ENCODE data around the gene TAS2R19.

DNA sequence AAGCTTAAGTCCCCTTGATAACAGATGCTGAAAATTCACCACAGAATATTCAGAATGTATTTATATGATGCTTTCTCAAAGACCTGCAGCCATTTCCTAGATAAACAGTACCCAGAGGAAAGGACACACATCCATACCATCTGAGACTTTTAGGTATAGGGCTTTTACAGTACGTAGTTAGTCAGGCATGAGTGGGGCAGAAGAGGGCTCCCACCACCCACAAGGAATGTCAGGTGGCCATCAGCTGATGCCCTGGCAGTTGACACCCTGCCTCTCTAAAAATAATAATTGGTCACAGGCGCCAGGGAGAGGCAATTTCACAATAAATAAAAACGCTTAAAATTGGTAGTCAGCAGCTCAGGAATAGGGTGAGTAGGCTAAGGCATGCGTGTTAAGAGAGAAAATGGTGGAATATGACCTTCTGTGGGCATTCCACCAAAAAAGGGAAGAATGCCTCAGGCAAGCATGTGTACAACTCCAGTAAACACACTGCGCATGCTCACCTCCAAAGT, 47.5 kb upstream of the TAS2R19 start:
- TF ChIP-seq, protein P1, sequence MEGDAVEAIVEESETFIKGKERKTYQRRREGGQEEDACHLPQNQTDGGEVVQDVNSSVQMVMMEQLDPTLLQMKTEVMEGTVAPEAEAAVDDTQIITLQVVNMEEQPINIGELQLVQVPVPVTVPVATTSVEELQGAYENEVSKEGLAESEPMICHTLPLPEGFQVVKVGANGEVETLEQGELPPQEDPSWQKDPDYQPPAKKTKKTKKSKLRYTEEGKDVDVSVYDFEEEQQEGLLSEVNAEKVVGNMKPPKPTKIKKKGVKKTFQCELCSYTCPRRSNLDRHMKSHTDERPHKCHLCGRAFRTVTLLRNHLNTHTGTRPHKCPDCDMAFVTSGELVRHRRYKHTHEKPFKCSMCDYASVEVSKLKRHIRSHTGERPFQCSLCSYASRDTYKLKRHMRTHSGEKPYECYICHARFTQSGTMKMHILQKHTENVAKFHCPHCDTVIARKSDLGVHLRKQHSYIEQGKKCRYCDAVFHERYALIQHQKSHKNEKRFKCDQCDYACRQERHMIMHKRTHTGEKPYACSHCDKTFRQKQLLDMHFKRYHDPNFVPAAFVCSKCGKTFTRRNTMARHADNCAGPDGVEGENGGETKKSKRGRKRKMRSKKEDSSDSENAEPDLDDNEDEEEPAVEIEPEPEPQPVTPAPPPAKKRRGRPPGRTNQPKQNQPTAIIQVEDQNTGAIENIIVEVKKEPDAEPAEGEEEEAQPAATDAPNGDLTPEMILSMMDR (IDR thresholded peaks at IDR 0.05): no peak
- TF ChIP-seq POLR2A (IDR thresholded peaks at IDR 0.05) (no peak), EP300 (IDR thresholded peaks at IDR 0.05) (no peak)

Measured in stomach (tissue), 4 donors.